GM18519 (cell line): ENCODE measurements around the gene B3GALNT2.

Experiments used
- ATAC-seq: cut with Tn5 transposase; IDR thresholded peaks from one replicate; pipeline ENCODE4 v1.9.1; 2021; ENCODE audit warnings: mild to moderate bottlenecking, moderate library complexity; ENCODE audit not compliant: unreplicated experiment, low FRiP score

B3GALNT2 gene

GRCh38 chr1:235455823-235456222 lies 48.4 kb downstream of the B3GALNT2 start:
- no peak for ATAC-seq

GRCh38 chr1:235455097-235455496 lies 49.2 kb downstream of the B3GALNT2 start:
- no peak for ATAC-seq

- no peak for ATAC-seq
Measured at GRCh38 chr1:235454021-235454420, 50.2 kb downstream of the B3GALNT2 start.

- no peak for ATAC-seq
Measured at GRCh38 chr1:235450886-235451483, 53.3 kb downstream of the B3GALNT2 start.

GRCh38 chr1:235450433-235450832 lies 53.8 kb downstream of the B3GALNT2 start:
- no peak for ATAC-seq

GRCh38 chr1:235448616-235449015 lies 55.6 kb downstream of the B3GALNT2 start:
- ATAC-seq, result no peak

GRCh38 chr1:235442788-235443429 lies 61.3 kb downstream of the B3GALNT2 start:
- ATAC-seq, result no peak

GRCh38 chr1:235441159-235441685 lies 63.0 kb downstream of the B3GALNT2 start:
- no peak for ATAC-seq

- no peak for ATAC-seq
Measured at GRCh38 chr1:235434001-235434400, 70.3 kb downstream of the B3GALNT2 start.

- ATAC-seq, result no peak
Measured at GRCh38 chr1:235430991-235431390, 73.3 kb downstream of the B3GALNT2 start.

GRCh38 chr1:235429143-235429542 lies 75.1 kb downstream of the B3GALNT2 start:
- no peak for ATAC-seq

- ATAC-seq, result no peak
Measured at GRCh38 chr1:235427447-235427846, 76.8 kb downstream of the B3GALNT2 start.

GRCh38 chr1:235426680-235427079 lies 77.6 kb downstream of the B3GALNT2 start:
- no peak for ATAC-seq

- no peak for ATAC-seq
Measured at GRCh38 chr1:235426143-235426542, 78.1 kb downstream of the B3GALNT2 start.

- no peak for ATAC-seq
Measured at GRCh38 chr1:235425357-235425756, 78.9 kb downstream of the B3GALNT2 start.

GRCh38 chr1:235424092-235424491 lies 80.2 kb downstream of the B3GALNT2 start:
- ATAC-seq, result no peak

GRCh38 chr1:235423214-235423652 lies 81.0 kb downstream of the B3GALNT2 start:
- no peak for ATAC-seq

GRCh38 chr1:235421751-235422150 lies 82.5 kb downstream of the B3GALNT2 start:
- ATAC-seq, result no peak

- ATAC-seq, result no peak
Measured at GRCh38 chr1:235417086-235417697, 87.1 kb downstream of the B3GALNT2 start.

- ATAC-seq, result no peak
Measured at GRCh38 chr1:235416662-235417049, 87.6 kb downstream of the B3GALNT2 start.

- peak; percentile 62 for ATAC-seq
Measured at GRCh38 chr1:235415008-235415904, 89.0 kb downstream of the B3GALNT2 start.
